Fibroblast of lung (primary cell): Measurements from ENCODE around the gene ABR.

Experiments used
- EZH2 ChIP-seq: IDR thresholded peaks from 2 replicates; pipeline ENCODE4 v1.5.1; 2012; ENCODE audit warnings: low read length, control low read depth, mild to moderate bottlenecking; ENCODE audit errors: missing control alignments
- TF ChIP-seq, protein P1 (sequence below), 2 donors: IDR thresholded peaks in 1 of 2; conservative IDR thresholded peaks in 1 of 2; 1 replicate in 1 of 2; 2 replicates in 1 of 2; pipeline ENCODE4 v1.5.1; 2011 to 2012; ENCODE audit warnings: low read length in 2 of 2, control low read depth in 1 of 2, inconsistent platforms in 1 of 2, low read depth in 1 of 2, mild to moderate bottlenecking in 1 of 2

DNA sequence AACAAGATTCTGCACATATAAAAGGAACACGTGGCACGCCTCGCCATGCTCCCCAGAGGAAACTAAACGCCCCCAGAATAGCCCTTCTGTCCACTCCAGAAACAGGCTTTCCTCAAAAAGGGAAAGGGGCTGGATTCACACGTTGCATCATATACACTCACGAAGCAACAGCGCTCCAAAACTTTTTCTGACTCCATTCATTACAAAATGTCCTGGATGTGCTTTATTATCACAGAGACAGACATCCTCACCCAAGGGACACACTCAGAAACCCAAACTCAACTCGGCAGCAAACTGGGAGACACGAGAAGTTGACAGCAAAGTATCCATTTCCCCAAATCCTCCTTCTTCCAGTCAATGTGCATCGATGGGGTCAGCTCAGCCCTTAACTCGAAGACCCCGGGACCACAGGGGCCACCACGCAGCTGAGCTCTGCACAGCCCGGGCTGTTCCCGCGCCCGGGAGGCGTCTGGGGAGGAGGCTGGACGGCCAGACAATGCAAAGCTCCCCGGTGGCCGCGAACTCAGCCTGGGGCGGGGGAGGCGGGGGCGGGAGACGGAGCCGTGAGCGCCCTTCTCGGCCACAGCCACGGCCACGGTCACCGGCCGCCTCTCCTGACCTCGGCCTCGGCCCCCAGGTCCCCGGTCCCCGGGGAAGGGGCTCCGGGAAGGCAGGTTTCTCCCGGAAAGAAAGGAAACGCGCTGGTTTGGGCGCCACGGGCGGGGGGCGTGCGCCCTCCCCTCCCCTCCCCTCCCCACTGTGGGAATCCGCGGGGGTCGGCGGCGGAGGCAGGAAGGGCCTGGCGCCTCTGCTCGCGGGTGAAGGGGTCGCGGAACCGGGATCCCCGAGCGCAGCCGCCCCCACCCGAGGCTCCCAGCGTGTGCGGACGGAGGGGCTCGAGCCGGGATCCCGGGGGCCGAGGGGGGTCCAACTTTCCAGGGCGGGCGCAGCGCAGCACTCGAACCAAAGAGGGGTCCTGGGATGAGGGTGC is 201.4 kb downstream of the ABR start:
- TF ChIP-seq EZH2, result no peak
- TF ChIP-seq, protein P1, sequence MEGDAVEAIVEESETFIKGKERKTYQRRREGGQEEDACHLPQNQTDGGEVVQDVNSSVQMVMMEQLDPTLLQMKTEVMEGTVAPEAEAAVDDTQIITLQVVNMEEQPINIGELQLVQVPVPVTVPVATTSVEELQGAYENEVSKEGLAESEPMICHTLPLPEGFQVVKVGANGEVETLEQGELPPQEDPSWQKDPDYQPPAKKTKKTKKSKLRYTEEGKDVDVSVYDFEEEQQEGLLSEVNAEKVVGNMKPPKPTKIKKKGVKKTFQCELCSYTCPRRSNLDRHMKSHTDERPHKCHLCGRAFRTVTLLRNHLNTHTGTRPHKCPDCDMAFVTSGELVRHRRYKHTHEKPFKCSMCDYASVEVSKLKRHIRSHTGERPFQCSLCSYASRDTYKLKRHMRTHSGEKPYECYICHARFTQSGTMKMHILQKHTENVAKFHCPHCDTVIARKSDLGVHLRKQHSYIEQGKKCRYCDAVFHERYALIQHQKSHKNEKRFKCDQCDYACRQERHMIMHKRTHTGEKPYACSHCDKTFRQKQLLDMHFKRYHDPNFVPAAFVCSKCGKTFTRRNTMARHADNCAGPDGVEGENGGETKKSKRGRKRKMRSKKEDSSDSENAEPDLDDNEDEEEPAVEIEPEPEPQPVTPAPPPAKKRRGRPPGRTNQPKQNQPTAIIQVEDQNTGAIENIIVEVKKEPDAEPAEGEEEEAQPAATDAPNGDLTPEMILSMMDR (conservative IDR thresholded peaks at IDR 0.05 in 1 of 2, IDR thresholded peaks at IDR 0.05 in 1 of 2; ENCODE audit: low read depth in 1 of 2, low read length in 2 of 2), result no peak
